Right lobe of liver (tissue), 4 donors: ENCODE results near the gene MFSD11.

ENCODE experiments used
- CTCF ChIP-seq, 4 donors: fragments of 200-600 bp in 3 of 4; fragments of 450-650 bp in 1 of 4; IDR thresholded peaks; one replicate each; pipeline versions ENCODE4 v1.5.1 to v1.8.0; 2016 to 2022; ENCODE audit warnings: antibody characterized with exemption in 4 of 4, mild to moderate bottlenecking in 2 of 4
- POLR2A ChIP-seq: fragments of 450-650 bp; IDR thresholded peaks from one replicate; pipeline ENCODE4 v1.6.1; 2017; ENCODE audit warnings: antibody characterized with exemption, mild to moderate bottlenecking
- donor health status: DM: no; HTN: no; CAD: no.
- donor health status: DM: no; HTN: no; CAD: no.
- donor health status: DM: no; HTN: yes; CAD: no.

DNA sequence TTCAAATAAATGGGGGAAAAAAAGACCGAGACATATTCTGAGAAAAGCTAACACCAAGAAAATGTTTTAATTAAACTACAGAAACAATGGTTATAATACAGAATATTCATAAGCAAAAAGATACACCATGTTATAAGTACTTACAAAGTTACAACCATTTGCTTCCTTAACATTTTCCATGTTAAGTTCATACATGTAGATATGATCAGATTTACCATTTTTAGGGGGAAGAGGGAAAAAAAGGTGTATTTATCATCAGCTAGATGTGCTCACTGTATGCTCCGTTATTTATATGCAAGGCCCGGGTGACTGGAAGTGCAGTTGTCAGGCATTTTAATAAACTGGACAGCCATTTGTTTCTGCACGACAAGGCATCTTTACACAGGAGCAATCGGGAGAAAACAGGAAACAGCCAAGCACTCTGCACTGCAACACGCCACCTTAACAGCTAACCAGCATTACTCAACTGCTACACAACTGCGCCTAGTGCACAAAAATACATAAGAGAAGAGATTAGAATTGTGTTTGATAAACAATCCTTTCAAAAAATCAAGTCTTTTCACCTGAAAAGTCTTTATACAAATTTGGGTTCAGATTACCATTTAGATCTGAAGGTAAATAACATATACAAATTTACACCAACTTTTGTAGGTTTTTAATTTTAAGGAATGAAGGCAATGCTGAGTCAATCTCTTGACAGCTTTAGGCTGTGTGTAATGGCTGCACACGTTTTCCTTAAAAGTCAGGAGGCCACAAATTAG, 3.7 kb upstream of the MFSD11 start:
- no peak for TF ChIP-seq POLR2A
- TF ChIP-seq CTCF (IDR thresholded peaks at IDR 0.05), result no peak
